Fibroblast of villous mesenchyme (primary cell): ENCODE data around the gene MYO1G. TPM values are rescaled to one million over a fixed set of nuclear protein-coding genes. Genes with fewer than 3 reads are reported as not detected.

ENCODE experiments used
- DNase-seq: peaks from one replicate; pipeline ENCODE4 v3.0.0-alpha.2; 2010; ENCODE audit warnings: low read depth
- H3K4me3 ChIP-seq: 2 replicates; pipeline ENCODE4 v1.5.1; 2011; ENCODE audit warnings: low read depth, mild to moderate bottlenecking, low read length
- CTCF ChIP-seq: IDR thresholded peaks from 2 replicates; pipeline ENCODE4 v1.5.1; 2012; ENCODE audit warnings: low read depth, mild to moderate bottlenecking, low read length; ENCODE audit not compliant: insufficient read depth
- total RNA-seq: library from RNA; depleted of rRNA; stranded (reverse); fragments of >200 nt; gene quantifications from 2 replicates; pipeline ENCODE4 v1.2.3, GENCODE V29; 2012

Gene MYO1G
- total RNA-seq, 1 donor = under 0.01 TPM

- no peak for TF ChIP-seq CTCF
- H3K4me3 ChIP-seq = no peak overlapping the region
- DNase-seq = no peak
These were observed 8.2 kb downstream of the MYO1G start for GRCh38 chr7:44970523-44971051.

GRCh38 chr7:44969701-44970522, 8.9 kb downstream of the MYO1G start:
- no peak for TF ChIP-seq CTCF
- no peak for DNase-seq
- no peak overlapping the region for H3K4me3 ChIP-seq

GRCh38 chr7:44969049-44969700, 9.6 kb downstream of the MYO1G start:
- no peak for TF ChIP-seq CTCF
- DNase-seq = no peak
- H3K4me3 ChIP-seq = no peak overlapping the region

- no peak overlapping the region for H3K4me3 ChIP-seq
- TF ChIP-seq CTCF = peak; percentile 45
- peak; percentile 36 for DNase-seq
These were observed 11.0 kb downstream of the MYO1G start for GRCh38 chr7:44967571-44968446.

- DNase-seq = no peak
- H3K4me3 ChIP-seq = no peak overlapping the region
- no peak for TF ChIP-seq CTCF
These were observed 11.9 kb downstream of the MYO1G start for GRCh38 chr7:44966731-44967538.
